K562 (cell line): ENCODE data around the gene ELMO1. TPM values are rescaled to one million over a fixed set of nuclear protein-coding genes. Genes with fewer than 3 reads are reported as not detected.

Experiments used
- ATAC-seq: fragments of 200-7000 bp; cut with Tn5 transposase; 3 replicates; pipeline ENCODE4 v1.9.1; 2020; ENCODE audit warnings: moderate library complexity
- BruUV-seq: library from RNA; stranded (reverse); fragments of 400-500 nt; replicated peaks from 2 replicates; lab custom pipeline; 2021; lab: Mats Ljungman, UMichigan
- CTCF ChIA-PET: fragments of 300-600 bp; formaldehyde crosslinking; extraction: SDS; loops from one replicate; lab custom pipeline; 2021; ENCODE audit warnings: low intra/inter-chr PET ratio; lab: Yijun Ruan, JAX
- POLR2A ChIA-PET: fragments of 300-600, 350-650 bp; sonication (Branson Sonifier 250); formaldehyde crosslinking; extraction: SDS; loops from one replicate; lab custom pipeline; 2021; ENCODE audit warnings: antibody characterized with exemption, inconsistent platforms; lab: Yijun Ruan, JAX
- DNase-seq, 4 experiments: peaks; one replicate each; pipeline versions ENCODE4 v3.0.0 to v3.0.0-alpha.2; 2011 to 2018; ENCODE audit warnings: low spot score in 3 of 4, mixed read lengths in 3 of 4; ENCODE audit errors: extremely low read depth in 1 of 4
- FAIRE-seq: peaks from 2 replicates; lab custom pipeline; 2011; peaks lifted over from hg19 to GRCh38; lab: Jason Lieb, UNC
- H2AFZ ChIP-seq: 2 replicates; pipeline ENCODE4 v1.6.0; 2011; ENCODE audit warnings: low read depth, low read length, control low read depth, inconsistent platforms
- H3K27ac ChIP-seq: fragments of 200-600 bp; 3 replicates; pipeline ENCODE4 v1.8.0; 2011; ENCODE audit warnings: low read depth, mild to moderate bottlenecking, control low read depth, inconsistent platforms, low read length, moderate library complexity, mixed read lengths; ENCODE audit errors: extremely low read depth
- H3K27me3 ChIP-seq, 2 experiments: fragments of 300-600 bp in 1 of 2; 2 replicates in 1 of 2; 3 replicates in 1 of 2; pipeline versions ENCODE4 v1.6.0 to v1.8.0; 2011; ENCODE audit warnings: inconsistent platforms in 2 of 2, low read length in 2 of 2, mild to moderate bottlenecking in 1 of 2, mixed read lengths in 1 of 2, moderate library complexity in 1 of 2; ENCODE audit not compliant: control insufficient read depth in 2 of 2, insufficient read depth in 2 of 2
- H3K36me3 ChIP-seq: fragments of 300-600 bp; 3 replicates; pipeline ENCODE4 v1.8.0; 2011; ENCODE audit warnings: mild to moderate bottlenecking, low read length, inconsistent platforms; ENCODE audit not compliant: control insufficient read depth, insufficient read depth
- H3K4me1 ChIP-seq, 2 experiments: fragments of 200-600 bp in 1 of 2; replicated peaks in 1 of 2; 2 replicates in 1 of 2; 3 replicates in 1 of 2; pipeline versions ENCODE4 v1.5.1 to v1.8.0; 2011; ENCODE audit warnings: inconsistent platforms in 2 of 2, low read length in 2 of 2, mild to moderate bottlenecking in 1 of 2, mixed read lengths in 1 of 2, moderate library complexity in 1 of 2; ENCODE audit not compliant: control insufficient read depth in 2 of 2, insufficient read depth in 2 of 2
- H3K4me2 ChIP-seq: 2 replicates; pipeline ENCODE4 v1.6.1; 2011; ENCODE audit warnings: low read length, control low read depth, inconsistent platforms, mixed read lengths; ENCODE audit not compliant: insufficient read depth
- H3K4me3 ChIP-seq: fragments of 200-600 bp; sonication (generic), shearing (Covaris generic); 2 replicates; pipeline ENCODE4 v1.5.1; 2016; ENCODE audit warnings: control low read depth, inconsistent platforms
- H3K79me2 ChIP-seq: fragments of 200-600 bp; 3 replicates; pipeline ENCODE4 v1.8.0; 2011; ENCODE audit warnings: low read length, inconsistent platforms; ENCODE audit not compliant: control insufficient read depth, insufficient read depth
- H3K9ac ChIP-seq, 2 experiments: 2 replicates each; pipeline versions ENCODE4 v1.6.0 to v1.6.1; 2011; ENCODE audit warnings: low read depth in 2 of 2, low read length in 2 of 2, control low read depth in 1 of 2, inconsistent platforms in 1 of 2, mild to moderate bottlenecking in 1 of 2, mixed read lengths in 1 of 2; ENCODE audit not compliant: insufficient read depth in 1 of 2
- H3K9me1 ChIP-seq: one replicate; pipeline ENCODE4 v1.6.0; 2011; ENCODE audit warnings: inconsistent platforms, mild to moderate bottlenecking, low read length, moderate library complexity; ENCODE audit not compliant: control insufficient read depth, insufficient read depth
- H3K9me3 ChIP-seq: replicated peaks from 2 replicates; pipeline ENCODE4 v1.5.1; 2011; ENCODE audit warnings: low read depth, low read length, inconsistent platforms; ENCODE audit not compliant: control insufficient read depth, insufficient read depth
- H4K20me1 ChIP-seq: replicated peaks from 2 replicates; pipeline ENCODE4 v1.6.1; 2011; ENCODE audit warnings: low read length, inconsistent platforms, mixed read lengths; ENCODE audit not compliant: control insufficient read depth, insufficient read depth
- ATF1 ChIP-seq, 2 experiments: fragments of 450-650 bp in 1 of 2; IDR thresholded peaks; 2 replicates each; pipeline ENCODE4 v1.6.1; 2016; ENCODE audit warnings: missing compliant biosample characterization in 1 of 2, missing genetic modification characterization in 1 of 2
- BCOR ChIP-seq: fragments of 450-650 bp; IDR thresholded peaks from 2 replicates; pipeline ENCODE4 v1.6.1; 2016
- CBX1 ChIP-seq: sonication (generic); IDR thresholded peaks from 2 replicates; pipeline ENCODE4 v1.6.1; 2016; ENCODE audit warnings: antibody characterized with exemption, low read depth, mild to moderate bottlenecking
- HMG20B ChIP-seq: fragments of 250-450 bp; sonication (Bioruptor Pico); IDR thresholded peaks from 2 replicates; pipeline ENCODE4 v1.5.0; 2021; ENCODE audit warnings: mild to moderate bottlenecking
- MAFF ChIP-seq: IDR thresholded peaks from 2 replicates; pipeline ENCODE4 v1.6.1; 2012; ENCODE audit warnings: low read length, improper control_type of control experiment
- MCM5 ChIP-seq: fragments of 450-650 bp; IDR thresholded peaks from 2 replicates; pipeline ENCODE4 v1.6.1; 2016; ENCODE audit warnings: low read depth
- NR3C1 ChIP-seq: sonication (generic); formaldehyde crosslinking; IDR thresholded peaks from 2 replicates; pipeline ENCODE4 v1.8.1; 2022; ENCODE audit warnings: missing genetic modification reagents
- PCBP1 ChIP-seq: fragments of 200-400 bp; formaldehyde crosslinking; IDR thresholded peaks from 2 replicates; pipeline ENCODE4 v1.6.1; 2018; ENCODE audit warnings: mild to moderate bottlenecking, low read depth, low read length; ENCODE audit not compliant: poor library complexity, severe bottlenecking
- PYGO2 ChIP-seq: fragments of 450-650 bp; IDR thresholded peaks from 2 replicates; pipeline ENCODE4 v1.6.1; 2016; ENCODE audit warnings: mild to moderate bottlenecking, missing genetic modification characterization, moderate library complexity, missing compliant biosample characterization
- SIX5 ChIP-seq, 2 experiments: IDR thresholded peaks; 2 replicates each; pipeline ENCODE4 v1.6.1; 2011; ENCODE audit warnings: low read length in 2 of 2, borderline replicate concordance in 1 of 2, low read depth in 1 of 2, mild to moderate bottlenecking in 1 of 2, moderate library complexity in 1 of 2; ENCODE audit not compliant: insufficient read depth in 1 of 2
- SMARCC2 ChIP-seq: fragments of 450-650 bp; IDR thresholded peaks from 2 replicates; pipeline ENCODE4 v1.6.1; 2017; ENCODE audit warnings: antibody characterized with exemption, moderate library complexity, mild to moderate bottlenecking, low read depth
- TAF7 ChIP-seq: fragments of 450-650 bp; IDR thresholded peaks from 2 replicates; pipeline ENCODE4 v1.6.1; 2016; ENCODE audit warnings: missing genetic modification characterization, missing compliant biosample characterization
- TCF7L2 ChIP-seq: fragments of 150-350 bp; IDR thresholded peaks from 2 replicates; pipeline ENCODE4 v1.6.1; 2016; ENCODE audit warnings: low read depth, mild to moderate bottlenecking, low read length, moderate library complexity
- YBX1 ChIP-seq: fragments of 450-650 bp; IDR thresholded peaks from 2 replicates; pipeline ENCODE4 v1.7.1; 2016; ENCODE audit warnings: mild to moderate bottlenecking
- ZNF140 ChIP-seq: fragments of 250-450 bp; sonication (Bioruptor Pico); IDR thresholded peaks from 2 replicates; pipeline ENCODE4 v1.8.0; 2021; ENCODE audit warnings: moderate library complexity, mild to moderate bottlenecking, inconsistent platforms
- WGBS: fragments of 100-300 bp; shearing (Covaris generic); methylation state at CpG from one replicate; pipeline ENCODE4 v1.1.6; 2016; ENCODE audit warnings: low coverage, mixed read lengths; ENCODE audit not compliant: insufficient coverage; ENCODE audit errors: missing lambda C conversion rate; 5-methylcytosine and 5-hydroxymethylcytosine counted together
- in situ Hi-C: fragments of 300-500 bp; cut with MboI; formaldehyde crosslinking; loops from 4 replicates; pipeline ENCODE4 v1.15.0; 2018; ENCODE audit warnings: inconsistent platforms, mixed read lengths
- intact Hi-C: fragments of 100-400 bp; cut with micrococcal nuclease; formaldehyde crosslinking; loops from 2 replicates; pipeline ENCODE4 v1.14.2; 2022
- polyA plus RNA-seq, 8 experiments: library from polyadenylated mRNA; depleted of rRNA in 4 of 8; stranded (reverse) in 5 of 8; unstranded in 3 of 8; fragments of >200 nt; fragmentation: Nextera tagmentation in 2 of 8; fragmentation: Illumina TruSeq in 1 of 8; extraction: Ambion mirVana in 2 of 8; extraction: Trizol in 1 of 8; gene quantifications; 2 replicates each; pipeline versions ENCODE4 v1.2.1 to v1.2.3, GENCODE V29; 2011 to 2014; ENCODE audit warnings: inconsistent platforms in 1 of 8, missing spikeins in 1 of 8
- total RNA-seq, 7 experiments: library from RNA; depleted of rRNA in 6 of 7; stranded (reverse); fragments of >200 nt in 6 of 7; fragmentation: Illumina TruSeq in 2 of 7; extraction: Trizol in 2 of 7; gene quantifications; 2 replicates each; pipeline versions ENCODE4 v1.2.1 to v1.2.3, GENCODE V29; 2011 to 2021; ENCODE audit warnings: low replicate concordance in 1 of 7
- TF ChIP-seq, protein P1 (sequence below): fragments of 450-650 bp; formaldehyde crosslinking; IDR thresholded peaks from 2 replicates; pipeline ENCODE4 v1.4.0; 2020; ENCODE audit warnings: mild to moderate bottlenecking, moderate library complexity
- TF ChIP-seq, protein P2 (sequence below): fragments of 450-650 bp; formaldehyde crosslinking; conservative IDR thresholded peaks from 2 replicates; pipeline ENCODE4 v1.4.0; 2022; ENCODE audit warnings: mild to moderate bottlenecking, missing genetic modification characterization

Gene ELMO1
- total and polyA plus RNA-seq, 9 of the 15 experiments (the other 6 are each of a cell fraction or from before 2014, with no cell fraction given): 0.36 to 7.2 (median 3.6) TPM

DNA sequence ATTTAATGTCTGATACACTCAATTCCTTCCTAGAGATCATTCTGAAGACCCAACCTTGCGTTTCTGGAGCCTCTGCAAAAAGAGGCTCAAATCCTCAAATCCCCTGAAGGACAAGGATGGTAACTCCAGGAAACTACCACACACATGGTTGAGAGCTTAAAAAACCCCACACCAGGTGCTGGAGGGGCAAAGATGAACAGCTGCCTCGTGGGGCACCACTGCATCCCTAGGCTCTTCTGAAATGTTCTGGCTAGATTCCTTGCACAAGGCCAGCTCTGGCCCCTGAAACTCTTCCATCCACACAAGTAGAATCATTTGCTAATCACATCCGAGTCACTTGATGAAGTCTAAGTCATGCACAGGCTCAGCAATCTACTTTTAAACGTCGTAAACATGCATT lies 286.6 kb downstream of the ELMO1 start:
- H3K79me2 ChIP-seq: no peaks in the 10 kb centered on the region
- no peak overlapping the region for H3K27ac ChIP-seq
- no peak for FAIRE-seq
- no peaks in the 10 kb centered on the region for H3K9me1 ChIP-seq
- H3K4me3 ChIP-seq: no peak overlapping the region
- no TSS peak for BruUV-seq
- H4K20me1 ChIP-seq: no peaks in the 10 kb centered on the region
- POLR2A ChIA-PET: no interaction called here
- in situ Hi-C loops: no loop called here
- H3K4me1 ChIP-seq: no peaks in the 10 kb centered on the region
- H3K4me2 ChIP-seq: no peak overlapping the region
- H3K9me3 ChIP-seq: no peaks in the 10 kb centered on the region
- no peak overlapping the region for H2AFZ ChIP-seq
- intact Hi-C loops: no loop called here
- no peak overlapping the region for H3K9ac ChIP-seq
- no peaks in the 10 kb centered on the region for H3K27me3 ChIP-seq
- DNase-seq: no peak
- no peak for ATAC-seq
- 1% methylated on average over 5 of the region's 5 CpGs for WGBS
- H3K36me3 ChIP-seq: no peaks in the 10 kb centered on the region
- CTCF ChIA-PET: no interaction called here
- TF ChIP-seq SMARCC2 (no peak), CBX1 (no peak), NR3C1 (CRISPR knock-in tag) (no peak), TAF7 (tag) (no peak), ATF1 (CRISPR knock-in tag; IDR thresholded peaks at IDR 0.05) (no peak), ATF1 (tag; IDR thresholded peaks at IDR 0.05) (no peak), TCF7L2 (no peak), YBX1 (no peak), PYGO2 (tag) (no peak), ZNF140 (no peak), HMG20B (CRISPR knock-in tag) (no peak), SIX5 (IDR thresholded peaks at IDR 0.05; ENCODE audit: borderline replicate concordance in 1 of 2, insufficient read depth in 1 of 2, low read depth in 1 of 2, low read length in 2 of 2) (no peak), PCBP1 (no peak), MCM5 (no peak), MAFF (no peak), BCOR (no peak)
- TF ChIP-seq, protein P1, sequence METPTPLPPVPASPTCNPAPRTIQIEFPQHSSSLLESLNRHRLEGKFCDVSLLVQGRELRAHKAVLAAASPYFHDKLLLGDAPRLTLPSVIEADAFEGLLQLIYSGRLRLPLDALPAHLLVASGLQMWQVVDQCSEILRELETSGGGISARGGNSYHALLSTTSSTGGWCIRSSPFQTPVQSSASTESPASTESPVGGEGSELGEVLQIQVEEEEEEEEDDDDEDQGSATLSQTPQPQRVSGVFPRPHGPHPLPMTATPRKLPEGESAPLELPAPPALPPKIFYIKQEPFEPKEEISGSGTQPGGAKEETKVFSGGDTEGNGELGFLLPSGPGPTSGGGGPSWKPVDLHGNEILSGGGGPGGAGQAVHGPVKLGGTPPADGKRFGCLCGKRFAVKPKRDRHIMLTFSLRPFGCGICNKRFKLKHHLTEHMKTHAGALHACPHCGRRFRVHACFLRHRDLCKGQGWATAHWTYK: no peak
- TF ChIP-seq, protein P2, sequence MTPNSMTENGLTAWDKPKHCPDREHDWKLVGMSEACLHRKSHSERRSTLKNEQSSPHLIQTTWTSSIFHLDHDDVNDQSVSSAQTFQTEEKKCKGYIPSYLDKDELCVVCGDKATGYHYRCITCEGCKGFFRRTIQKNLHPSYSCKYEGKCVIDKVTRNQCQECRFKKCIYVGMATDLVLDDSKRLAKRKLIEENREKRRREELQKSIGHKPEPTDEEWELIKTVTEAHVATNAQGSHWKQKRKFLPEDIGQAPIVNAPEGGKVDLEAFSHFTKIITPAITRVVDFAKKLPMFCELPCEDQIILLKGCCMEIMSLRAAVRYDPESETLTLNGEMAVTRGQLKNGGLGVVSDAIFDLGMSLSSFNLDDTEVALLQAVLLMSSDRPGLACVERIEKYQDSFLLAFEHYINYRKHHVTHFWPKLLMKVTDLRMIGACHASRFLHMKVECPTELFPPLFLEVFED: no peak
